Mesenchymal stem cell (in vitro differentiated cells and primary cell): ENCODE measurements around the gene BBS7.
A peak's percentile ranks its signal among the peaks of the same experiment; 100 is the strongest.

Experiments used
- DNase-seq: peaks from one replicate; pipeline ENCODE4 v3.0.0-alpha.2; 2013
- H2AFZ ChIP-seq: one replicate; pipeline ENCODE4 v1.6.1; 2013; ENCODE audit warnings: low read depth, mild to moderate bottlenecking, control low read depth, inconsistent platforms, low read length, moderate library complexity
- H2AK5ac ChIP-seq: 2 replicates; pipeline ENCODE4 v1.6.1; 2013; ENCODE audit warnings: low read length, moderate library complexity, mild to moderate bottlenecking, inconsistent platforms; ENCODE audit not compliant: severe bottlenecking
- H2BK120ac ChIP-seq: one replicate; pipeline ENCODE4 v1.6.1; 2013; ENCODE audit warnings: low read depth, mild to moderate bottlenecking, inconsistent platforms, low read length, moderate library complexity
- H2BK12ac ChIP-seq, 2 experiments: one replicate each; pipeline ENCODE4 v1.6.1; 2013; ENCODE audit warnings: inconsistent platforms in 2 of 2, low read length in 2 of 2, mild to moderate bottlenecking in 2 of 2, moderate library complexity in 2 of 2, control low read depth in 1 of 2
- H2BK15ac ChIP-seq: one replicate; pipeline ENCODE4 v1.6.1; 2013; ENCODE audit warnings: mild to moderate bottlenecking, low read depth, inconsistent platforms; ENCODE audit not compliant: poor library complexity, severe bottlenecking
- H2BK5ac ChIP-seq: 2 replicates; pipeline ENCODE4 v1.6.1; 2013; ENCODE audit warnings: low read depth, mild to moderate bottlenecking, low read length, control low read depth, inconsistent platforms; ENCODE audit not compliant: poor library complexity, severe bottlenecking
- H3K14ac ChIP-seq, 2 experiments: one replicate each; pipeline ENCODE4 v1.6.1; 2013; ENCODE audit warnings: inconsistent platforms in 2 of 2, low read length in 2 of 2, control low read depth in 1 of 2, mild to moderate bottlenecking in 1 of 2, moderate library complexity in 1 of 2
- H3K18ac ChIP-seq, 2 experiments: one replicate each; pipeline ENCODE4 v1.6.1; 2013; ENCODE audit warnings: inconsistent platforms in 2 of 2, low read length in 2 of 2, control low read depth in 1 of 2, low read depth in 1 of 2, mild to moderate bottlenecking in 1 of 2
- H3K23ac ChIP-seq, 2 experiments: one replicate each; pipeline ENCODE4 v1.6.1; 2013; ENCODE audit warnings: inconsistent platforms in 2 of 2, low read length in 2 of 2, mild to moderate bottlenecking in 2 of 2, moderate library complexity in 2 of 2, control low read depth in 1 of 2
- H3K27ac ChIP-seq: 2 replicates; pipeline ENCODE4 v1.5.1; 2013; ENCODE audit warnings: mild to moderate bottlenecking, moderate library complexity, low read length, control low read depth, inconsistent platforms; ENCODE audit not compliant: poor library complexity, severe bottlenecking
- H3K27me3 ChIP-seq, 2 experiments: 2 replicates each; pipeline versions ENCODE4 v1.6.1 to v1.7.0; 2013; ENCODE audit warnings: low read length in 2 of 2, mild to moderate bottlenecking in 2 of 2, moderate library complexity in 2 of 2, control low read depth in 1 of 2, inconsistent platforms in 1 of 2; ENCODE audit not compliant: control insufficient read depth in 1 of 2, insufficient read depth in 1 of 2
- H3K36me3 ChIP-seq, 2 experiments: 2 replicates each; pipeline versions ENCODE4 v1.6.1 to v1.7.0; 2013; ENCODE audit warnings: low read length in 2 of 2, control low read depth in 1 of 2, inconsistent platforms in 1 of 2, low read depth in 1 of 2, mild to moderate bottlenecking in 1 of 2; ENCODE audit not compliant: insufficient read depth in 2 of 2, control insufficient read depth in 1 of 2
- H3K4ac ChIP-seq, 2 experiments: one replicate each; pipeline ENCODE4 v1.6.1; 2013; ENCODE audit warnings: inconsistent platforms in 2 of 2, low read length in 2 of 2, mild to moderate bottlenecking in 2 of 2, moderate library complexity in 2 of 2, control low read depth in 1 of 2, low read depth in 1 of 2
- H3K4me1 ChIP-seq: 2 replicates; pipeline ENCODE4 v1.6.1; 2013; ENCODE audit warnings: low read depth, low read length, control low read depth; ENCODE audit not compliant: control insufficient read depth, insufficient read depth
- H3K4me2 ChIP-seq: 2 replicates; pipeline ENCODE4 v1.6.1; 2013; ENCODE audit warnings: low read length, mild to moderate bottlenecking, inconsistent platforms; ENCODE audit not compliant: poor library complexity, severe bottlenecking
- H3K4me3 ChIP-seq, 2 experiments: 2 replicates each; pipeline versions ENCODE4 v1.5.1 to v1.7.0; 2013; ENCODE audit warnings: low read length in 2 of 2, mild to moderate bottlenecking in 2 of 2, control low read depth in 1 of 2, low read depth in 1 of 2; ENCODE audit not compliant: insufficient read depth in 1 of 2
- H3K79me1 ChIP-seq: replicated peaks from 2 replicates; pipeline ENCODE4 v1.6.1; 2013; ENCODE audit warnings: mild to moderate bottlenecking, control low read depth, low read length, inconsistent platforms; ENCODE audit not compliant: poor library complexity, severe bottlenecking
- H3K9ac ChIP-seq: 2 replicates; pipeline ENCODE4 v1.7.0; 2013; ENCODE audit warnings: mild to moderate bottlenecking, low read length, moderate library complexity
- H3K9me3 ChIP-seq: 2 replicates; pipeline ENCODE4 v1.7.0; 2013; ENCODE audit warnings: mild to moderate bottlenecking, low read length; ENCODE audit not compliant: control insufficient read depth
- H4K8ac ChIP-seq: one replicate; pipeline ENCODE4 v1.6.1; 2013; ENCODE audit warnings: inconsistent platforms, mild to moderate bottlenecking, low read length, moderate library complexity
- H4K91ac ChIP-seq: one replicate; pipeline ENCODE4 v1.6.1; 2013; ENCODE audit warnings: mild to moderate bottlenecking, low read length, inconsistent platforms
- WGBS: methylation state at CpG from one replicate; pipeline ENCODE4 v1.1.7; 2013; ENCODE audit warnings: mixed read lengths; 5-methylcytosine and 5-hydroxymethylcytosine counted together

Gene BBS7

DNA sequence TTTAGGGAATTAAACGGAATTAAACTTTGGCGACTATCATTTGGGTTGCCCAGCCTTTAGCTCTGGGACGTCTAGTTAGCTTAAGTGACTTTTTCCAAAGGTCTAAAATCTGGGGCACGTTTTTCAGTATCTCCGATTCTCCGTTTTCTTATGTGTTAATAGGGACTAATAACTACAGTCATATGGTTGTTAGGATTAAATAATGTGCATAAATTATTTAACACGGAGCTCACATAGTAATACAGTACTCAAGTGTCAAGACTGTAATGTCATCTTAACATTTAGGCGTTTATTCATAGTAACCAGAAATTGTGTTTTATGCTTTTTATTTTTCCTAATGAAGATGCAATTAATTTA, 46.1 kb downstream of the BBS7 start:
- H3K9me3 ChIP-seq, result no peaks in the 10 kb centered on the region
- peak overlapping the region; percentile 46 for H3K4me2 ChIP-seq
- H3K18ac ChIP-seq, result no peak overlapping the region
- H3K9ac ChIP-seq, result peak overlapping the region; percentile 96
- H2BK120ac ChIP-seq, result no peak overlapping the region
- peak overlapping the region; percentile 26 to 95 for H3K4me3 ChIP-seq
- H4K91ac ChIP-seq, result no peak overlapping the region
- H3K79me1 ChIP-seq, result peaks cover 7% of the 10 kb centered on the region
- H3K27me3 ChIP-seq, result no peaks in the 10 kb centered on the region
- whole genome bisulfite sequencing, result 0% methylated on average over 3 of the region's 8 CpGs
- DNase-seq, result no peak
- H2AK5ac ChIP-seq, result no peak overlapping the region
- H3K4ac ChIP-seq, result no peak overlapping the region
- no peak overlapping the region for H2BK5ac ChIP-seq
- H2BK15ac ChIP-seq, result no peak overlapping the region
- peak overlapping the region; percentile 43 for H2AFZ ChIP-seq
- no peak overlapping the region for H3K14ac ChIP-seq
- H3K27ac ChIP-seq, result peak overlapping the region; percentile 41
- H3K36me3 ChIP-seq, result peaks cover 2 to 23% of the 10 kb centered on the region in 2 experiments
- no peak overlapping the region for H3K23ac ChIP-seq
- H2BK12ac ChIP-seq, result no peak overlapping the region
- H4K8ac ChIP-seq, result no peak overlapping the region
- H3K4me1 ChIP-seq, result peaks cover 4% of the 10 kb centered on the region

- H2BK12ac ChIP-seq, result no peak within 1 kb of the TSS
- no peak within 1 kb of the TSS for H2AK5ac ChIP-seq
- no peaks in the 10 kb centered on the region for H3K9me3 ChIP-seq
- peak within 1 kb of the TSS; percentile 74 for H2AFZ ChIP-seq
- no peaks in the 10 kb centered on the region for H3K27me3 ChIP-seq
- H3K18ac ChIP-seq, result peak within 1 kb of the TSS in 1 of 2 experiments; percentile 5
- H2BK120ac ChIP-seq, result no peak within 1 kb of the TSS
- peak; percentile 95 for DNase-seq
- peak within 1 kb of the TSS; percentile 78 for H4K91ac ChIP-seq
- peak within 1 kb of the TSS; percentile 96 for H3K9ac ChIP-seq
- no peak within 1 kb of the TSS for H3K4ac ChIP-seq
- H3K4me1 ChIP-seq, result peaks cover 4% of the 10 kb centered on the region
- peak within 1 kb of the TSS; percentile 95 for H3K4me3 ChIP-seq
- WGBS, result under 1% methylated on average over 63 of the region's 63 CpGs
- peak within 1 kb of the TSS; percentile 76 for H4K8ac ChIP-seq
- H2BK15ac ChIP-seq, result no peak within 1 kb of the TSS
- H3K4me2 ChIP-seq, result peak within 1 kb of the TSS; percentile 100
- peak within 1 kb of the TSS in 1 of 2 experiments; percentile 55 for H3K14ac ChIP-seq
- peaks cover 7% of the 10 kb centered on the region for H3K79me1 ChIP-seq
- H3K36me3 ChIP-seq, result peaks cover 2 to 25% of the 10 kb centered on the region in 2 experiments
- H2BK5ac ChIP-seq, result no peak within 1 kb of the TSS
- H3K27ac ChIP-seq, result peak within 1 kb of the TSS; percentile 41
- H3K23ac ChIP-seq, result peak within 1 kb of the TSS in 1 of 2 experiments; percentile 91
Measured at GRCh38 chr4:121823505-121824170, 46.6 kb downstream of the BBS7 start, which contains the start of gene CCNA2. Gene CCNA2, minus strand, starts transcription at chr4:121823883. Its CDS starts 255 bp downstream, at chr4:121823628.

DNA sequence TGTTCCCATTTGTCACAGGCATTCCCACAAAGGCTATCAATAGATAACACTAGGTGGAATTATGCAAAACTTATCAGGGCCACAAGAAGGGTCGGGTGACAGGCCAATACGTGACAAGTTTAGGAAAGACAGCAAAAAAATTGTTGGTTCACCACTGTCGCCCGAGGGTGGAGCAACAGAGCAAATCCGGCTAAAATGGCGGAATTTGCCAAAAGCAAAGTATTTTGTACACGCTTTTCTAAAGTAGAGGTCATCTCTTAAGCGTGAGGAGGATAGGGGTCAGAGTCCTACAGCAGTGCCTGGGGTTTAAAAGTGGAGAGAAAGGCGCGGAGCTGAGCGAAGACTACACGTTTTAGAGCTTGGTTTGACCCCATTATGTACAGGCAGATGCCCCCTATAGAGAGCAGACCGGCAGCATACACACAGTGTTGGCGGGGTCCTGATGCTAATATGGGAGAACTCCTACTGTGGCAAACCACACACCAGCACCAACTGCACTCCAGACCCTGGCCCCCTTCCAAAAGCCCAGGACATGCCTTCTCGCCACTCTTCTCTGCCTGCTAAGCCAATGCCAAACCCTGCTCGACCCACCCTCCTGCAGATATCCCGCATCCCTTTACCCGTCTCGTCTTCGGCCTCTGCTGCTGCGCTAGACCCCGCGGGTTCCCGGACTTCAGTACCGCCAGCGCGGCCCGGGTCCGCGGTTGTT, 47.3 kb downstream of the BBS7 start:
- peak overlapping the region; percentile 87 for H3K9ac ChIP-seq
- peak overlapping the region; percentile 74 for H2AFZ ChIP-seq
- H2BK120ac ChIP-seq, result no peak overlapping the region
- H4K8ac ChIP-seq, result peak overlapping the region; percentile 76
- H3K23ac ChIP-seq, result peak overlapping the region in 1 of 2 experiments; percentile 91
- peaks cover 7% of the 10 kb centered on the region for H3K79me1 ChIP-seq
- H4K91ac ChIP-seq, result no peak overlapping the region
- H3K4me1 ChIP-seq, result peaks cover 4% of the 10 kb centered on the region
- peak overlapping the region in 1 of 2 experiments; percentile 55 for H3K14ac ChIP-seq
- H3K27ac ChIP-seq, result no peak overlapping the region
- peak overlapping the region; percentile 100 for H3K4me2 ChIP-seq
- H3K4me3 ChIP-seq, result peak overlapping the region; percentile 95
- no peak overlapping the region for H3K4ac ChIP-seq
- no peak overlapping the region for H2BK5ac ChIP-seq
- no peak overlapping the region for H2BK15ac ChIP-seq
- no peaks in the 10 kb centered on the region for H3K9me3 ChIP-seq
- no peaks in the 10 kb centered on the region for H3K27me3 ChIP-seq
- peak overlapping the region in 1 of 2 experiments; percentile 5 for H3K18ac ChIP-seq
- DNase-seq, result peak; percentile 52
- H3K36me3 ChIP-seq, result peaks cover 2 to 32% of the 10 kb centered on the region in 2 experiments
- H2AK5ac ChIP-seq, result no peak overlapping the region
- WGBS, result under 1% methylated on average over 30 of the region's 30 CpGs
- H2BK12ac ChIP-seq, result no peak overlapping the region

GRCh38 chr4:121822047-121822446, 48.2 kb downstream of the BBS7 start:
- Histone ChIP-seq H3K9me3 (no peaks in the 10 kb centered on the region), H2BK120ac (no peak overlapping the region), H3K4me3 (peak overlapping the region in 1 of 2 experiments; percentile 95), H3K4ac (no peak overlapping the region), H3K18ac (no peak overlapping the region), H3K27me3 (no peaks in the 10 kb centered on the region), H3K36me3 (peaks cover 2 to 35% of the 10 kb centered on the region in 2 experiments), H3K14ac (no peak overlapping the region), H2BK5ac (no peak overlapping the region), H3K27ac (no peak overlapping the region), H3K9ac (peak overlapping the region; percentile 87), H3K4me2 (no peak overlapping the region), H4K91ac (no peak overlapping the region), H3K79me1 (peaks cover 7% of the 10 kb centered on the region), H2AFZ (no peak overlapping the region), H2BK12ac (no peak overlapping the region), H3K23ac (no peak overlapping the region), H2BK15ac (no peak overlapping the region), H2AK5ac (no peak overlapping the region), H3K4me1 (peaks cover 4% of the 10 kb centered on the region), H4K8ac (no peak overlapping the region)
- 95% methylated on average over 1 of the region's 1 CpG for WGBS
- DNase-seq, result no peak
